OCI-M2 (cell line): ENCODE data around the gene C1QTNF9.
"Not testable (repeated sequence)": the region's sequence is repeated elsewhere in the genome, so short reads cannot be mapped to it uniquely, and the experiment has no call there.

Experiments used
- DNase-seq: peaks from one replicate; lab custom pipeline; 2025; ENCODE audit not compliant: unreplicated experiment; lab: John Stamatoyannopoulos, UW

The C1QTNF9 gene

DNA sequence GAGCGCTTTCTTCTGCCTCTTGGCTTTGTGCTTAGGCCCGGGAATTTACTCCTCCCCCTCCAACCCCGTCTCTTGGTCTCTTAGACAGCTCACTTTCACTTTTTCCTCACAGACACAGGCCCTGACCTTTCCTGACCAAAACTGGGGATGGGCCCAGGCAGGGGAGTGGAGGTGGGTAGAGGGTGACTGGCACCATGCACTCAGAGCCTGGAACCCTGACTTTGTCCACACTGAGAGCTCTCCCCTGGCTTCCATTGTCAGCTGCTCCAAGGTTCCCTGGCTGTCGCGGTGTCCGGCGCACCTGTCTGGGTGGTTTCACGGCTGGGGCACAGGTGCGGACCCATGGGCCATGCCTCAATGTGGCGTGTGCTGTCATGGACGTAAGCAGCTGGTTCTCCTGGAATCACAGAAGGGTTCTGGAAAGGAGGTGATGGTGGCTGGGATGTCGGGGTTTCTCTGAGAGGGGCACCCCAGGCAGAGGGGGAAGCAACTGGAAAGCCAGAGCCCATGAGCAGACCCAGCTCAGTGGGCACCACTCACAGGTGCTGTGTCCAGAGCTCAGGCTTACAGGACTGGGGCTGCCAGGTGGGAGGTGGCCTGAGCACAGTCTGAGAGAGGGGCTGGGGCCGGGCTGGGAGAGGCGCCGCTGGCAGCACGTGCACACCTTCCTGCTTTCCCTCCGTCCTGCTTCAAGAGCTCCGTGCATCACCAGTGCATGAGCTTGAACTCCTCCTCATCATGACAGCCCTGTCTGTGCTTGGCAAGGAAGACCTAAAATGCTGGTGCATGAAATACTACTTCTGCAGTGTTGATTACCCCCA lies 28.0 kb upstream of the C1QTNF9 start:
- DNase-seq = no peak

DNA sequence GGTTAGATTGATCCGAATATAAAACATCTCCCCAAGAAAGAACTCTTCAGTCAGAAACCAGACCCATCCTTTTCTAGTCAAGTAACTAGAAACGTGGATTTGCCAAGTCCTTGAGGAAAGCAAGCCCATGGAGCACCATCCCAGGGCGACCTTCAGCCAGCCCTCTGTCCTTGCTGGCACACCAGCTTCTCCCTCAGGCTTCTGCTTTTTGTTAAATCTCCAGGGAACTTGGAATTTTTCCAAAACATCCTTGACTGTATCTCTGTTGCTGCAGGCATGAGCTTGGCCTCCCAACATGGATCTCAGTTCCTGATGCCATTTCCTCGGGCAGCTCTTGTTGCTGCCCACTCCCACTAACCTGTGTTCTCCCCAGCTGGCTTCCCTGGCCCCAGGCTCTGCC lies 27.1 kb upstream of the C1QTNF9 start:
- no peak for DNase-seq

DNA sequence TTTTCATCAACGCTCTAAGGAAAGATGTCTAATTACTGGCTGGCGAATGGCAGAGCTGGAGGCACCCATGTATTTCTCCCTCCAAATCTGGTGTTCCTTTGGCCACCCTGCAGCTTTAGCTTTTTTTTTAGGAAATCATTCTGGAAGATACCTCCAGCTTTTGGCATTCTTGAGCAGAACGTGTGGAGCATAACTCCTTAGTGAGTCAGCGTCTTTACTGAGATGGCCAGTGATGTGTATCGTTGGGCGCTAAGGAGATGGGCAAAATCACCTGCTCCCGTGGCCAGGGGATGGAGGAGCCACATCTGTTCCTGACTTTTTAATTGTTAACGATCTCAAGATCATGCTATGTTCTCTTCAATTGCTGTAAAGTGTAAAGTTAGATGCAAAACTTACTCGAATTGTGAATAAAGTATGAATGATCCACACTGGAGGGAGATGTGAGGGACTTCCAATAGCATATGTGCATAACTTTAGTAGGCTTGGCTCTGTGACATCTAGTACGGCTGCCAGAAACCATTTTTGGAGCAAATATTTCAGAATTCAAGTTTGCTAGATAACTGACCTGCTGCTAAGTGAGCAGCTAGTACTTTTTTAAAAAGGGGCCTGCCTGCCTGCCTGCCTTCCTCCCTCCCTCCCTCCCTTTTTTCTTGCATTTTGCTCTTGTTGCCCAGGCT lies 24.4 kb upstream of the C1QTNF9 start:
- no peak for DNase-seq

DNA sequence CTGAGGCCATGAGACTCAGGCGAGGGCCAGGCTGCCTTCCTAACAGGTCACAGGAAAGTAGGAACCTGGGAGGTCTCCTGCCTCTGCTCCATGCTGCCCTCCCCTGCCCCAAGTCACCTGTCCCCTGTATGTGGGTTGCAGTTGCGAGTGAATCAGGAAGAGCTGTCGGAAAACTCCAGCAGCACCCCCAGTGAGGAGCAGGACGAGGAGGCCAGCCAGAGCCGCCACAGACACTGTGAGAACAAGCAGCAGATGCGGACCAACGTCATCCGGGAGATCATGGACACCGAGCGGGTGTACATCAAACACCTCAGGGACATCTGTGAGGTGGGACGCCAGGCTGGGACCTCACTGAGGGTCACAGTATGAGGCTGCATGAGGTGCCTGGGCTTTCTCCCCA lies 22.8 kb upstream of the C1QTNF9 start:
- DNase-seq = no peak

DNA sequence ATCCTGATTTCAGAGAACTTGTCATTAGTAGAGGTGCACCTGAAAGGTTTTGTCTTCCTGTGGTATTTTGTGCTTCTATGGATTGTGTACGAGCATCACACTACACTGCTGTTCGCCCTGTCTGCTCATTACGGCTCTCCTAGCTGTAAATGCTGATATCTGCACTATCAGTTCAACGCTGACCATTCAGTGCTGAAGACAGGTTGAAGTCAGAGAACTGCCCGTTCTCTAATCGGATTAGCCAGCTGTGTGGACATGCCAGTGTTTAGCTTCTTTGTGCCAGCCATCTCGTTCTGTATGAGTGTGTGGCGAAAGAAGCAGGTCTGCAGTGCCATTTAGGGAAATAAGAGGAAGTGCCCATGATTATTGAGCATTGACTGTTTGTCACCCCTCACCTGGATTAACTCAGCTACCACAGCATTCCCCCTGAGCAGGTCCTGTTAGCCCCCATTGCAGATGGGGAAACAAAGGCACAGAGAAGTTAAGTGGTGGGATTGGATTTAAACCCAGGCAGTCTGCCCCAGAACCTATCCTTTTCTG lies 21.6 kb upstream of the C1QTNF9 start:
- DNase-seq = no peak

DNA sequence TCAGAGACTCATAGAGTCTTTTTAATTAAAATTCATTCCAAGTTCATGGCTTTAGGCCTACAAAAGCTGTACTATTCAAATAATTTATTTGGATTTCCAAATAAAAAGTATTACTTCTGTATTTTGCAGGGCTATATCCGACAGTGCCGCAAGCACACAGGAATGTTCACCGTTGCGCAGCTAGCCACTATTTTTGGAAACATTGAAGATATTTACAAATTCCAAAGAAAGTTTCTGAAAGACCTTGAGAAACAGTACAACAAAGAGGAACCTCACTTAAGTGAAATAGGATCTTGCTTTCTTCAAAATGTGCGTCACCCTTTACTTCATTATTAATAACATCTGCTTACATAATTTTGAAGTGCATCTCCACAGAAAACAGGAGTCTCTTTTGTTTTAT lies 20.5 kb upstream of the C1QTNF9 start:
- no peak for DNase-seq

DNA sequence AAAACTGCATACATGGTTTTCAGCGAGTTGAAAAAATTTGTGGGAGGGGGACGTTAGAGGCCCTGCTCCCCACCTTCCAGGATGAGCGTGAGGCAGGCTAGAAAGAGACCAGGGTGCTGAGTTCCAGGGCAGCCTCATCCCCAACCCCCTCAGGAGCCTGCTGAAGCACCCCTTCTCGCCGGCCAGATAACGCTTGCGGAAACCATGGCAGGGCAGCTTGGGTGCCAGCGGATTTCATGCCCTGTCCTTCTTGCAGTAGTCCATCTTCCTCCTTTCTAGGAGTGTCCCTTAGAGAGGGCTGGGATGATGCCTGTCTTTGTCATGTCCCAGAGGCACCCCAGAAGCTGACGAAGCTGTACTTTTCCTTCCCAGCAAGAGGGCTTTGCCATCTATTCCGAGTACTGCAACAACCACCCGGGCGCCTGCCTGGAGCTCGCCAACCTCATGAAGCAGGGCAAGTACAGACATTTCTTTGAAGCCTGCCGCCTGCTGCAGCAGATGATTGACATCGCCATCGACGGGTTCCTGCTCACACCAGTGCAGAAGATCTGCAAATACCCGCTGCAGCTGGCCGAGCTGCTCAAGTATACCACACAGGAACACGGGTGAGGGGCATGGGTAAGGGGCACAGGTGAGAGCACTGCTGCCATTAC lies 19.0 kb upstream of the C1QTNF9 start:
- no peak for DNase-seq

DNA sequence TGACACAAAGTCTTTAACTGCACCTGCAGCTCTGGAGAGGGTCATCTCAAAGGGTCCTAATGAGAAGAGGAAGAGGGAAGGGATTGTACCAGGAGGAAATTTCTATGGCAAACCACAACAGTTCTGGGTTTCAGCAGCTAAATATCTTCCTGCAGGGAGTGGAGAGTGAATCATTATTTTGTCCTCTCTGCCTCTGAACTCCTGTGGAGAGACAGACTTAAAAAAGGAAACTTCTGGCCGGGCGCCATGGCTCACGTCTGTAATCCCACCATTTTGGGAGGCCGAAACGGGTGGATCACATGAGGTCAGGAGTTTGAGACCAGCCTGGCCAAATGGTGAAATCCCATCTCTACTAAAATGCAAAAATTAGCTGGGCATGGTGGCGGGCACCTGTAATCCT lies 16.9 kb upstream of the C1QTNF9 start:
- DNase-seq = no peak

DNA sequence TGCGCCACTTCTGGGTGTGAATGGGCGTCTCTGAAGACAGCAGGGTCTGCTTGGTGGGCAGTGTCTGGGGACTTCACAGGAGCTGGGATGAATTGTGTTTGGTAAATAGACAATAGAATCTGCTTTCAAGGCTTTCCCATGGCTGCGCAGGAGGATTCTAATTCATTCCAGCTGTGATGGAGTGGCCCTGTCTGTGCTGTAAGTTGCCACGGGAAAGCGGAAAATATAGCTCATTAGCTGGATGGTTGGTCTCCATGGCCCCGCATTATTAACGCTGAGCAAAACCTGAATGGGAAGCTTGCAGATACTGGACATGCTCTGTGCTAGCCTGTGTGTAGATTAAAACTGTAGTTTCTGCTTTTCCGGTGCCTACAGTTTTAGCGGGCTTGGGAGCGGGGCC lies 15.6 kb upstream of the C1QTNF9 start:
- DNase-seq = no peak

DNA sequence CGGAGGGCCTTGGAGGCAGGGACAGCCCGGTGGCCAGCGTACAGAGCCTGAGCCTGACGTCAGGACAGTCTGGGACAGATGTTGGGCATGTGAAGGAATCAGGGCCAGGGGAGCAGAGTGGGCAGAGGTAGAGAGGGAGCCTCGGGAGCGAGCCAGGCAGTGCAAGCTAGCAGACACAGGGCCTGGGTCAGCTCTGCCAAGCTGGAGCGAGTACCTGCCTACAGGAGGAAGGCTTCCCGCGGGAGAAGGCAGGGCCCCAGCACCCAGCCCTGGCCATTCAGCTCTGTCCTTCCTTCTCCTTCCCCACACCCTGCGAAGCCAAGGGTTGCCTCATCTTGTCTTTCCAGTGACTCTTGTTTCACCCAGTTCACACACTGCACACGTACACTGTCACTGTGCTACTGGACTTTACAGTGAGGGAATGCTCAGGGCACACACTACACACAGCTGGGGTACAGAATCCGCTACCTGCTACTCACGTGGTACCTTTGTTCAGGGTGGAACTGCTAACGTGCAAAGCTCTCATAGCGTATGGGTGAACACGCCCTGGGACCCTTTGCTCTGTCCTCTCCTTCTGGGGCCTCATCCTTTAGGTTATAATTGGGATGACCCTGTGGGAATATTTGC lies 9.8 kb upstream of the C1QTNF9 start:
- no peak for DNase-seq

DNA sequence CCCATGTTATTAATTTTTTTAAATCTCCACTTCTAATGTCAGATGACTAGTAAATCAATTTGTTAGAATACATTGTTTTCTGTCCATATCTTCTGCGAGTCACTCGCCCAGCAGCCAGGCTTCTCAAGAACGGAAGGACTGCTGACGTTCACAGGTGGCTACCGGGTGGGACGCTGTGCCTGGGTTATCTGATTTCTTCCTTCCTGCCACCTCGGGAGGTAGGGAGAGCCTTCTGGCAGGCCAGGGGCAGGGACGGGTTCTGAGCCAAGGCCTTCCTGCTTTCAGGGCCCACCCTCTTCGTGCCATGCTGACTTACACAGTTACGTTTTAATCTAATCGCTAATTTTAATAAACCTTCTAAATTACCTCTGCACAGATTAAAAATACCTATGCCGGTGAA lies 7.9 kb upstream of the C1QTNF9 start:
- no peak for DNase-seq

DNA sequence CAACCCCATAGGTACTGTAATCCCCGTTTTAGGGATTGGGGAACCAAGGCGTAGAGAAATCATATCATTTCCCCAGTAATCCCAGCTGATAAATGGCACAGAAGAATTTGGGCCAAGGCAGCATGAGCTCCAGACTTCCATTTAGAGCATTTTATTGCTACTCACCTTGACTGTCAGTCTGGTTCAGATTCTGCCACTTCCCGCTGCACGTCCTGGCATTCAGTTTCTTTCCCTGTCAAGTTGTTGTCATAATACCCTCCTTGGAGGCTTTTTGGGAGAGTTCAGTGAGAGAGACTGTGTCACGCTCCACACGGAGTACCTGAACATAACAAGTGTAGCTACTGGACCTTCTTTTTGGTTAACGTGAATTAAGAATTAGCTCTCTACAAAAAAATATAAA lies 7.5 kb upstream of the C1QTNF9 start:
- no peak for DNase-seq

DNA sequence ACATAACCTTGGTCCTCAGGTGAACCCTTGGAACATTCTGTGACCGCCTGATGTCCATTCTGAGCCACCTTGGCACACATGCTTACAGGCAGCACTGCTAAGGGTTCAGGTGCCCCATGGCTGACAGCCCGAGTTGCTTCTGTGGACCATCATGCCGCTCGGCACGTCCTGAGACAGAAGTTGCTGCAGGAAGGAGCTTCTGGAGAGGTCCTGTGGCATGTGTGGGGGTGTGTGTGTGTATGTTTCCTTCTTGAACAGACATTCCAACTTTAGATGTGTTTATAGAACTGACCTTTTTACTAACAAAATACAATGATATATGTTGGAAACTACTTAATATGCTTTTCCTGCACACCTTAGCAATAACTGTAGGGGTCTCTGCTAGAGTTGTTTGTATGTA lies 4.8 kb upstream of the C1QTNF9 start:
- no peak for DNase-seq

DNA sequence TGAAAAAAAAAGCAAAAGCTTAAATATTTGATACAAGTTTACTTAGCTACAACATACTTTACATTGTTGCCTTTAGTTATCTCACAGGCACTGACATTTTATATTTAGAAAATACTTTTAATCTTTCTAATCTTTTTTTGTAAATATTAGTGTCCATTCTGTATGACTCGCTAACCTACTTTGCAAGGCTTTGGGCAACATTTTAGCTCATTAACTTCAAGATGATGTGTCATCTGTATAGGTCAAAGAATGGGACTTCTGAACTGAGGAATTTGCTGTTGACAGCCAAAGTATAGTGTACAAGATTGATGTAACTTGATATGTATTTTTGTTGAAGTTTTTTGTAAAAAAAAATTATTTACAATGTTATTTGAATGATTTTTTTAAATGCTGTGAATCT lies 2.7 kb upstream of the C1QTNF9 start:
- DNase-seq = no peak

DNA sequence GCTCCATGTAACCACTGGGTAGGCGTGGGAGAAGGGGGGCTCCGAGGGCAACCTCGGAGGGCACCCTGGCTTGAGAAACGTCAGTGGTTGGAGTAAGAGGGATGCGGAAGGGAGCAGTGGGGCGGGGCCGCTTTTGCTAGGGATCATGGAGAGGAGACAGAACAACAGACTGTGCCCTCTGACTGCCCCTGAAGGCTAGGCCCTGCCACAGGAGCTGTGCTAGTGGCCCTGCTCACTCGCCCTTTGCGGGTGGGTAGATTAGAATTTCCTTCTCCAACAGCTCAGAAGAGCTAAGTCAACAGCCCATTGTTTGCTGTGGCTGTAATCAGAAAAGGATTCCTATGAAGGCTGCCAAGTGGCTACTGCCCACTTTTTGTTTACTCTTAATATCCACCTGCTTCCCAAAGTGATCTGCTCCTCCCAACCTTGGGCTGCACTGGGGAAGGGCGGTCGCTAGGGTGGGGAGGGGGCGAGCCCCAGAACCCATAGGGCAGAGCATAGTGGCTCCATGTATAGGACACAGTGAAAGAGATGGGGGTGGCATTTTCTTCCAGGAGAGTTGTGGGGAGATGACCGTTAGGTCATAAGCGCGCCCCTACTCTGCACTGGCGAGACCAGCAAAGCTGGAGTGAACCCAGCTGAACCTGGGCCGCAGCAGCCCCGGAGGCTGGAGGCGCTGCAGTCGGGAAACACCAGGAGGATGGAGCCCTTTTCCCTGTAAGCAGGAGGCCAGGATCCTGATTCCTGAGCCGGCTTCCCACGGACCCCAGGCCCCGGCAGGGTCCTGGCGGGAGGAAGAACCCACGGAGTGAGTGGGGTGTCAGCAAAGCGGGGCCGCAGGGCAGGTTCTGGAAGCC lies 1.9 kb upstream of the C1QTNF9 start:
- no peak for DNase-seq

DNA sequence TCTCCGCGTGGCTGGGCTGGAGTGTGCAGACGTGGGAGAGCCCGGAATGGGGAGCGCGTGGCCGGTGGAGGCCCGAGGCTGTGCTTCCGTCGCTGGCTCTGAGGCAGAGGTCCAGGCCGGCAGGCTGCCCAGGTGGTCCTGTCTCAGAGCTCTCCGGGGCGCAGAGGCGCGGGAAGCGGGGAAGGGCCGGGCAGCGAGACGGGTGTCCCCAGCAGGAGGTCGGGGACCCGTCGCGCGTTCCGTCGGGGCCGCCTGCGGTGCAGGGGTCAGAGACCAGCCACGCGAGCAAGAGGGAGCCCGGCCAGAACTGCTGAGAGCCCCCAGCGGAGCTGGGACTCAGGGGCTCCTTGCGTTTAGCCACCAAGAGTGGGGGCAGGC lies 1.3 kb upstream of the C1QTNF9 start:
- DNase-seq = no peak

DNA sequence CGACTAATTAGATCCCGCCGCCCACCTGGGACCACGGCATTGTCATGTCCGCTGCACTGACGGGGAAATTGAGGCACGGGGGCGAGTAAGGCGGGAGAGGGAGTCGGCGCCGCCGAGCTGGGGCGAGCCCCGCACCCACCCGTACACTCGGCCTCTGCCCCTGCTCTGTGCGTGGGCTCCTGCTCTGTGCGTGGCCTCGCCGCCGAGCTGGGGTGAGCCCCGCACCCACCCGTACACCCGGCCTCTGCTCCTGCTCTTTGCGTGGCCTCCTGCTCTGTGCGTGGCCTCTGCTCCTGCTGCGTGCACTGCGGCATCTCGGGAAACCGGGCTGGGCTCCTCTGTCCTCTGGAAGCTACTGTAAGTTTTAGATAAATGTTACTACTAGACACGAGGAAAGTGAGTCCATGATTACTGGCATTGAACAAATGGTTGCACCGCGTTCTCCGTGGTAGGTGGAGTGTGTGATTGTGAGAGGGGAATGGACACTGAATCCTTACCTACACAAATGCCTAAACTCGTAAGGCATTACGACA lies 826 bp upstream of the C1QTNF9 start:
- no peak for DNase-seq

DNA sequence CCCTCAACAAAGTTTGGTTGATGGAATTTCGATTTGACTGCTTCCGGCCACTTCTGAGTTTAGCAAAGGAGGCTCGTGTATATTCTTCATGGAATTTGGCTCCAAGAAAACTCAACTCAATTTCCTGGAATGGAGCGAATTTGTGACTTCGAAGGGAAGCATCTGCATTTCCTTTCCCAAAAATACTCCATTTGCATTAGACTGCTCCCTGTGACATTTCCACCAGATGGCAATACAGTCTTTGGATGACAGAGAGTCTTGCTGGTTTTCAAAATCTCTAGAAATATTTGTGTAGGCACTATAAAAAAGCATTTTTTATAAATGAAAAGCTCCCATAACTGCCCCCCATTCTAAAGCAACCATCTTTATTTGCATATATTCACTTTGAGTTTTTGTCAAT lies 4.1 kb downstream of the C1QTNF9 start:
- no peak for DNase-seq

DNA sequence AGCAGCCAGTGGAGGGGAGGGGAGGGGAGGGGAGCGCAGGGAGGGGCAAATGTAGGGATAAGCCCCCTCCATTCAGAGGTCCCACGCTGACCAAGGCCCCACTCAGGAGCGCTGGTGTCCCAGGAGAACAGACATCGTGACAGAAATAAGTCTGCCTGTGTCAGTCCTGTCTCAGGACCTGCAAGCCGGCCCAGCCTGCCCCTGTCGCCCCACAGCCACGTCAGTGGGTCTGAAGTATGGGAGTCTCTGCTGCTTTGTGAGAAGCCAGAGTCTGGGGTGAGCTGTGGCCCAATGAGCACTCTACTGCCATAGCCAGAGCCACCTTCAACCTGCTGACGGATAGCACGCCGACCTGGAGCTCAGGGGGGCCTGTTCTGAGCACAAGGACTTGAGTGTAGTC lies 8.5 kb downstream of the C1QTNF9 start:
- DNase-seq = not testable (repeated sequence)

DNA sequence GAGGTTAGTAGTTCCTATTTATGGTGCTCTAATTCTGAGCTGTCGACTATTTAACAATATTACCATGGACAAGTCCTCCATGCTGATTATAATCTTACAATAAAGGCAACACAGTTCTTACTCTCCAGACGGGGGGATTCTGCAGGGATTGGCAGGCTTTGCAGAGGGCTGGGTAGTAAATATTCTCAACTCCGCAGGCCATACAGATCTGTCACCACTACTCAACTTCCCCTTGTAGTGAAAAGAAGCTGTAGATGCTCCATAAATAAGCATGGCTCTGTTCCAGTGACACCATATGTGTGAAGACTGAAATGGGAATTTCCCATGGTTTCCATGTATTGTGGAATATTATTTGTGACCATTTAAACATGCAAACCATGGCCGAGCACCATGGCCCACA lies 9.5 kb downstream of the C1QTNF9 start:
- not testable (repeated sequence) for DNase-seq
